Smooth muscle cell (in vitro differentiated cells): ENCODE results near the gene ACOD1. TPM values are rescaled to one million over a fixed set of nuclear protein-coding genes. Genes with fewer than 3 reads are reported as not detected.
A peak's percentile ranks its signal among the peaks of the same experiment; 100 is the strongest.

ENCODE experiments used
- DNase-seq: peaks from one replicate; lab custom pipeline; 2025; ENCODE audit not compliant: unreplicated experiment; lab: John Stamatoyannopoulos, UW
- H2AFZ ChIP-seq: fragments of 200-600 bp; sonication (generic); 2 replicates; pipeline ENCODE4 v1.6.0; 2016; ENCODE audit warnings: antibody characterized with exemption, low read depth, mild to moderate bottlenecking
- H3F3A ChIP-seq: fragments of 200-600 bp; sonication (generic); 2 replicates; pipeline ENCODE4 v1.6.0; 2017; ENCODE audit warnings: antibody characterized with exemption, low read depth
- H3K27ac ChIP-seq: fragments of 200-600 bp; sonication (generic); 2 replicates; pipeline ENCODE4 v1.5.1; 2016; ENCODE audit warnings: low read depth, mild to moderate bottlenecking
- H3K27me3 ChIP-seq: fragments of 200-600 bp; sonication (generic); 2 replicates; pipeline ENCODE4 v1.6.1; 2016; ENCODE audit warnings: low read depth, mild to moderate bottlenecking
- H3K36me3 ChIP-seq: fragments of 200-600 bp; sonication (generic); 2 replicates; pipeline ENCODE4 v1.5.1; 2016; ENCODE audit warnings: low read depth
- H3K4me1 ChIP-seq: fragments of 200-600 bp; sonication (generic); 2 replicates; pipeline ENCODE4 v1.5.1; 2016; ENCODE audit warnings: low read depth
- H3K4me2 ChIP-seq: fragments of 200-600 bp; sonication (generic); 2 replicates; pipeline ENCODE4 v1.6.0; 2016; ENCODE audit warnings: mild to moderate bottlenecking
- H3K4me3 ChIP-seq: fragments of 200-600 bp; sonication (generic); 2 replicates; pipeline ENCODE4 v1.5.1; 2016; ENCODE audit warnings: mild to moderate bottlenecking
- H3K79me2 ChIP-seq: fragments of 200-600 bp; sonication (generic); 2 replicates; pipeline ENCODE4 v1.6.0; 2016; ENCODE audit warnings: low read depth, mild to moderate bottlenecking
- H3K9ac ChIP-seq: fragments of 200-600 bp; sonication (generic); 2 replicates; pipeline ENCODE4 v1.6.0; 2016; ENCODE audit warnings: low read depth
- H3K9me3 ChIP-seq: fragments of 200-600 bp; sonication (generic); replicated peaks from 2 replicates; pipeline ENCODE4 v1.5.1; 2016; ENCODE audit warnings: low read depth
- H4K20me1 ChIP-seq: fragments of 200-600 bp; sonication (generic); 2 replicates; pipeline ENCODE4 v1.6.0; 2016; ENCODE audit warnings: low read depth
- WGBS: methylation state at CpG from one replicate; pipeline ENCODE4 v1.1.7; 2016; ENCODE audit warnings: low lambda C conversion rate; 5-methylcytosine and 5-hydroxymethylcytosine counted together
- polyA plus RNA-seq: library from polyadenylated mRNA; unstranded; fragments of >200 nt; fragmentation: Nextera tagmentation; extraction: Ambion mirVana; gene quantifications from 2 replicates; pipeline ENCODE4 v1.2.1, GENCODE V29; 2016
- total RNA-seq: library from RNA; depleted of rRNA; stranded (reverse); fragments of >200 nt; gene quantifications from 2 replicates; pipeline ENCODE4 v1.2.3, GENCODE V29; 2014
- TF ChIP-seq, protein P1 (sequence below): fragments of 200-600 bp; sonication (generic); IDR thresholded peaks from 2 replicates; pipeline ENCODE4 v1.5.1; 2017; ENCODE audit warnings: borderline replicate concordance, mild to moderate bottlenecking, antibody characterized with exemption; ENCODE audit not compliant: insufficient read depth, poor library complexity, severe bottlenecking

ACOD1 gene
- total and polyA plus RNA-seq, 2 experiments from 2014 or later = not detected

DNA sequence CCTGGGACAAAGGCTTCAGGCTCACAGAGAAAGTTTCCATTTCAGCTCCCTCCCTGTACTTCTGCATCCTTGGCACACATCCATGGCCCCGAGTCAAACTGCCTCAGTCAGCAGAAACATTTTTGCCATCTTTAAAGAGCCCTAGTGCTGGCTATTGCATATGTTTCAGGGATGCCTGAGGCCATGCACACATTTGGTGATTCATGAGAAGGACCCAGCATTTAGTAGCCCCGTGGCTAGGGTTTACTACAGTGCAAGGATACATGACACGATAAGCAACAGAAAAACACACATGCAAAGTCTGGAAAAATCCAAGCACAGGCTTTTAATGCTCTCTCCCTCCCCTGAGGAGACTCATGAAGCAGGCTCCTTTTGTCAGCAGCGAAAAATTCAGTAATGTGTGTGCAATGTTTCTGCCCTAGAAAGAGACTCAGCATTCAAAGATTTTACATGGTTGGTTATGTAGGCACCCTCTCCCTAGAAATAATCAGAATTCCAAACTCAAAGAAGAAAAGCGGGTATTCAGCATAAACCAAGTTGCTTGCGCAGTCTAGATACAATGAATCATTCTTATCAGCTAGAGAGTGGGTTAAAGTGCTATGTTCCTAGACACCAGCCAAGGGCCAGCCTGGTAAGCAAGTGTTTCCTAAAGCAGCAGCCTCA, 17.6 kb downstream of the ACOD1 start:
- peak; percentile 10 for DNase-seq
- Histone ChIP-seq H3K9ac (no peak overlapping the region), H4K20me1 (no peaks in the 10 kb centered on the region), H3K27me3 (no peaks in the 10 kb centered on the region), H3K27ac (peak overlapping the region; percentile 65), H3K9me3 (no peaks in the 10 kb centered on the region), H3K4me2 (peak overlapping the region; percentile 69), H3K4me3 (peak overlapping the region; percentile 17), H3F3A (peaks cover 13% of the 10 kb centered on the region), H2AFZ (peak overlapping the region; percentile 46), H3K79me2 (no peaks in the 10 kb centered on the region), H3K4me1 (no peaks in the 10 kb centered on the region), H3K36me3 (no peaks in the 10 kb centered on the region)
- TF ChIP-seq, protein P1, sequence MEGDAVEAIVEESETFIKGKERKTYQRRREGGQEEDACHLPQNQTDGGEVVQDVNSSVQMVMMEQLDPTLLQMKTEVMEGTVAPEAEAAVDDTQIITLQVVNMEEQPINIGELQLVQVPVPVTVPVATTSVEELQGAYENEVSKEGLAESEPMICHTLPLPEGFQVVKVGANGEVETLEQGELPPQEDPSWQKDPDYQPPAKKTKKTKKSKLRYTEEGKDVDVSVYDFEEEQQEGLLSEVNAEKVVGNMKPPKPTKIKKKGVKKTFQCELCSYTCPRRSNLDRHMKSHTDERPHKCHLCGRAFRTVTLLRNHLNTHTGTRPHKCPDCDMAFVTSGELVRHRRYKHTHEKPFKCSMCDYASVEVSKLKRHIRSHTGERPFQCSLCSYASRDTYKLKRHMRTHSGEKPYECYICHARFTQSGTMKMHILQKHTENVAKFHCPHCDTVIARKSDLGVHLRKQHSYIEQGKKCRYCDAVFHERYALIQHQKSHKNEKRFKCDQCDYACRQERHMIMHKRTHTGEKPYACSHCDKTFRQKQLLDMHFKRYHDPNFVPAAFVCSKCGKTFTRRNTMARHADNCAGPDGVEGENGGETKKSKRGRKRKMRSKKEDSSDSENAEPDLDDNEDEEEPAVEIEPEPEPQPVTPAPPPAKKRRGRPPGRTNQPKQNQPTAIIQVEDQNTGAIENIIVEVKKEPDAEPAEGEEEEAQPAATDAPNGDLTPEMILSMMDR = no peak
- WGBS = 8% methylated on average over 6 of the region's 6 CpGs

DNA sequence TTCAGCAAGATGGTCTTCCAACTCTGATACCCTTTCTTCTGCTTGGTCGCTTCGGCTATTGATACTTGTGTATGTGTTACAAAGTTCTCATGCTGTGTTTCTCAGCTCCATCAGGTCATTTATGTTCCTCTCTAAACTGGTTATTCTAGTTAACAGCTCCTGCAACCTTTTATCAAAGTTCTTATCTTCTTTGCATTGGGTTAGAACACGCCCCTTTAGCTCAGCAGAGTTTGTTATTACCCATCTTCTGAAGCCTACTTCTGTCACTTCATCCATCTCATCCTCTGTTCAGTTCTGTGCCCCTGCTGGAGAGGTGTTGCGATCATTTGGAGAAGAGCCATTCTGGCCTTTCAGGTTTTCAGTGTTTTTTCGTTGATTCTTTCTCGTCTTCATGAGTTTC, 18.7 kb downstream of the ACOD1 start:
- no peak for DNase-seq
- Histone ChIP-seq H3K4me3 (no peak overlapping the region), H3F3A (peaks cover 13% of the 10 kb centered on the region), H3K9ac (no peak overlapping the region), H3K36me3 (no peaks in the 10 kb centered on the region), H2AFZ (no peak overlapping the region), H3K9me3 (no peaks in the 10 kb centered on the region), H3K4me1 (no peaks in the 10 kb centered on the region), H3K27ac (no peak overlapping the region), H4K20me1 (no peaks in the 10 kb centered on the region), H3K27me3 (no peaks in the 10 kb centered on the region), H3K4me2 (no peak overlapping the region), H3K79me2 (no peaks in the 10 kb centered on the region)
- WGBS = 90% methylated on average over 6 of the region's 6 CpGs
- TF ChIP-seq, protein P1 = no peak

DNA sequence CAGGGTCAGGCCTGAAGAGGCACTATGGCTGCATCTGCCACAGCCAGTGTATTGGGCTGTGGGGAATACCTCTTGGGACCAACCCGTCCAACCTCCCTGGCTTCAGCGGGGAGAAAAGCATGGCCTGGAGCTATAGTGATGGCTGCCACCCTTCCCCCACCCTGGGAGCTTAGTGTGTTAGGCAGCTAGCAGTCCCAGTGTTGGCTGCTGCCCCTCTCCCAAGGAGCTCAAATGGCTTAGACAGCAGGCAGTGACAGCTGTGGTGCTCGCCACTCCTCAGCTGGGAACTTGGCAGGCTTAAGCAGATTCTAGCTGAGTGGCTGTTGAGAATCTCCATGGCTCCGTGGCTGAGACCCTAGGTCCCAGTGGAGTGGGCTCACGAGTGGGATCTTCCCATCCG, 19.7 kb downstream of the ACOD1 start:
- no peaks in the 10 kb centered on the region for H3K36me3 ChIP-seq
- no peak overlapping the region for H3K4me2 ChIP-seq
- no peak overlapping the region for H3K9ac ChIP-seq
- no peaks in the 10 kb centered on the region for H3K27me3 ChIP-seq
- DNase-seq = no peak
- no peak overlapping the region for H2AFZ ChIP-seq
- 74% methylated on average over 6 of the region's 6 CpGs for WGBS
- H4K20me1 ChIP-seq = no peaks in the 10 kb centered on the region
- H3K79me2 ChIP-seq = no peaks in the 10 kb centered on the region
- peaks cover 13% of the 10 kb centered on the region for H3F3A ChIP-seq
- TF ChIP-seq, protein P1 = no peak
- no peak overlapping the region for H3K4me3 ChIP-seq
- no peak overlapping the region for H3K27ac ChIP-seq
- no peaks in the 10 kb centered on the region for H3K9me3 ChIP-seq
- H3K4me1 ChIP-seq = no peaks in the 10 kb centered on the region
